ENCODE measurements around the gene MVP.
"Not testable (repeated sequence)": the region's sequence is repeated elsewhere in the genome, so short reads cannot be mapped to it uniquely, and the experiment has no call there.

MVP gene

GRCh38 chr16:29820271-29820701 is at the start of gene MVP:
Gene MVP (plus strand): TSS chr16:29820462. CDS start chr16:29830550, 10,088 bp downstream.
- H3K27ac ChIP-seq, result no peak within 1 kb of the TSS
- no peak for TF ChIP-seq CTCF (conservative IDR thresholded peaks at IDR 0.05)

GRCh38 chr16:29772330-29772729 is 47.9 kb upstream of the MVP start:
- H3K27ac ChIP-seq, result not testable (repeated sequence)

GRCh38 chr16:29774730-29775129 is 45.5 kb upstream of the MVP start:
- TF ChIP-seq CTCF (conservative IDR thresholded peaks at IDR 0.05), result no peak

DNA sequence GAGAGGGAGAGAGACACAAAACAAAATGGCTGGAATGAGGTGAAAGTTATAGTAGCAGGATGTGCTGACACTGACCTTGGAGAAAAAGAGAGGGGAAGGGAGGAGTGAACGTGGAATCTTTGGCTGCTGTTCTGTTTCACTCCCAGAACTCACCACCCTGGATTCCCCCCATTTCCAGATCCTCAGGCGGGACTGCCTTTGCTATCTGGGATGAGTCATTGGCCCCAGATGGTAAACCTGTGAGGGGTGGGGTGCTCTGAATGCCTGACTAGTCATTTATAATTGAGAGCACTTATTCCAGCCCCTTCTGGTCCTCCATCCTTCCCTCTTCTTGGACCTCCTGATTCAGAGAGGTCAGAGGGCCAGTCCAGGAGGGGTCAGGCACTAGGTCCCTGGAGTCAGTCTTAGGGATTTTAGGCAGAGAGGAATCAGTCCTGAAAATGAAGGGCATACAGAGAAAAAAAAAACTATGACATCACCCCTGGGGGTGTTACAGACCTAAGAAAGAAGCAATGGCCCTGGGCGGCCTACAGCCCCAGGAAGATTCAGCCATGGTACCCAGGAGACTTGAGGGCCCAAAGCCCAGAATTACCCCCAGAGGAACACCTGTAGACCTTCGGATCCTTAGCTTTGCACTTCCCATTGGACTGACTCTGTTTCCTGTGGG is 44.4 kb upstream of the MVP start:
- TF ChIP-seq CTCF (conservative IDR thresholded peaks at IDR 0.05), result no peak
- H3K27ac ChIP-seq, result no peak overlapping the region

More at GRCh38 chr16:29774730-29775129, 45.5 kb upstream of the MVP start:
- no peak overlapping the region for H3K27ac ChIP-seq

GRCh38 chr16:29777576-29778350 is 42.5 kb upstream of the MVP start, which contains the start of gene ZG16:
Gene ZG16 (plus strand): TSS chr16:29778256. CDS start chr16:29779267, 1,011 bp downstream.
- TF ChIP-seq CTCF (conservative IDR thresholded peaks at IDR 0.05), result no peak
- H3K27ac ChIP-seq, result no peak within 1 kb of the TSS

DNA sequence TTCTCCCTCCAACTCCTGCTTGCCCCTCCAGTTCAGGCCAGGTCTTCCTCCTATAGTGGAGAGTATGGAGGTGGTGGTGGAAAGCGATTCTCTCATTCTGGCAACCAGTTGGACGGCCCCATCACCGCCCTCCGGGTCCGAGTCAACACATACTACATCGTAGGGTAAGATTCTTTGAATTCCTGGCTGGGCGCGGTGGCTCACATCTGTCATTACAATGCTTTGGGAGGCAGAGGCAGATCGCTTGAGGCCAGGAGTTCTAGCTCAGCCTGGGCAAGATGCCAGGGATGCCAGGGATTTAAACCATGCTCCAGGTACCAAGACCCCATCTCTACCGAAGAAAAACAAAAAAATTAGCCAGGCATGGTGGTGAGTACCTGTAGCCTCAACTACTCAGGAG is 40.8 kb upstream of the MVP start:
- no peak for TF ChIP-seq CTCF (conservative IDR thresholded peaks at IDR 0.05)
- no peak overlapping the region for H3K27ac ChIP-seq

- H3K27ac ChIP-seq, result not testable (repeated sequence)
Observed at GRCh38 chr16:29783094-29783953, 36.9 kb upstream of the MVP start.

GRCh38 chr16:29784157-29784556 is 36.1 kb upstream of the MVP start:
- TF ChIP-seq CTCF (conservative IDR thresholded peaks at IDR 0.05), result no peak
- no peak overlapping the region for H3K27ac ChIP-seq

Data from VCaP (cell line).